Amniotic stem cell (primary cell): Measurements from ENCODE around the gene LEPR.
"Not testable (repeated sequence)": the region's sequence is repeated elsewhere in the genome, so short reads cannot be mapped to it uniquely, and the experiment has no call there.

Source experiments
- DNase-seq: peaks from one replicate; lab custom pipeline; 2025; lab: John Stamatoyannopoulos, UW

LEPR gene, protein sequence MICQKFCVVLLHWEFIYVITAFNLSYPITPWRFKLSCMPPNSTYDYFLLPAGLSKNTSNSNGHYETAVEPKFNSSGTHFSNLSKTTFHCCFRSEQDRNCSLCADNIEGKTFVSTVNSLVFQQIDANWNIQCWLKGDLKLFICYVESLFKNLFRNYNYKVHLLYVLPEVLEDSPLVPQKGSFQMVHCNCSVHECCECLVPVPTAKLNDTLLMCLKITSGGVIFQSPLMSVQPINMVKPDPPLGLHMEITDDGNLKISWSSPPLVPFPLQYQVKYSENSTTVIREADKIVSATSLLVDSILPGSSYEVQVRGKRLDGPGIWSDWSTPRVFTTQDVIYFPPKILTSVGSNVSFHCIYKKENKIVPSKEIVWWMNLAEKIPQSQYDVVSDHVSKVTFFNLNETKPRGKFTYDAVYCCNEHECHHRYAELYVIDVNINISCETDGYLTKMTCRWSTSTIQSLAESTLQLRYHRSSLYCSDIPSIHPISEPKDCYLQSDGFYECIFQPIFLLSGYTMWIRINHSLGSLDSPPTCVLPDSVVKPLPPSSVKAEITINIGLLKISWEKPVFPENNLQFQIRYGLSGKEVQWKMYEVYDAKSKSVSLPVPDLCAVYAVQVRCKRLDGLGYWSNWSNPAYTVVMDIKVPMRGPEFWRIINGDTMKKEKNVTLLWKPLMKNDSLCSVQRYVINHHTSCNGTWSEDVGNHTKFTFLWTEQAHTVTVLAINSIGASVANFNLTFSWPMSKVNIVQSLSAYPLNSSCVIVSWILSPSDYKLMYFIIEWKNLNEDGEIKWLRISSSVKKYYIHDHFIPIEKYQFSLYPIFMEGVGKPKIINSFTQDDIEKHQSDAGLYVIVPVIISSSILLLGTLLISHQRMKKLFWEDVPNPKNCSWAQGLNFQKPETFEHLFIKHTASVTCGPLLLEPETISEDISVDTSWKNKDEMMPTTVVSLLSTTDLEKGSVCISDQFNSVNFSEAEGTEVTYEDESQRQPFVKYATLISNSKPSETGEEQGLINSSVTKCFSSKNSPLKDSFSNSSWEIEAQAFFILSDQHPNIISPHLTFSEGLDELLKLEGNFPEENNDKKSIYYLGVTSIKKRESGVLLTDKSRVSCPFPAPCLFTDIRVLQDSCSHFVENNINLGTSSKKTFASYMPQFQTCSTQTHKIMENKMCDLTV

GRCh38 chr1:65420590-65421350 is at the start of gene LEPR, which contains the start of gene LEPROT:
LEPR (plus strand) TSS chr1:65420668; CDS start chr1:65565566, 144,898 bp downstream.
LEPROT (plus strand) TSS chr1:65420668; CDS start chr1:65420725, 57 bp downstream.
- DNase-seq: no peak

DNA sequence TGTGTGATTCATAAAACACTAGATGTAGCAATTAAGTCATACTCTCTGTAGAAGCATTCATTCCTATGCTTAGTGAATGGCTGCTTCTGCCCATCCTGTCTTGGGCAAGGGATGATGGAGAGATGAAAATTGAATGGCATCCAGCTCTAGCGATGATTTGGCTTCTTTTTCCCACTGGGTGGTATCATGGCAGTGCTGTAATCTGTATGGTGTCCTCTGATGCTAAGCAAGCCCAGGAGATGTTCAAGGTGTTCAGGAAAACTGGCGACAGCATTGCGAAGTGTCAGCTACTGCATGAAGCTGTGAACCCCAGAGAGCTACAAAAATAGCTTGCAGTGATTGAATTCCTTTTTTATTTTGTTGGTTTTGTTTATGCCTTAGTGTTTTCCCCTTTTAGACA is 48.9 kb upstream of the LEPR start:
- no peak for DNase-seq

GRCh38 chr1:65372557-65372956 is 47.9 kb upstream of the LEPR start:
- DNase-seq: no peak

- no peak for DNase-seq
Observed at GRCh38 chr1:65377496-65378246, 42.8 kb upstream of the LEPR start.

DNA sequence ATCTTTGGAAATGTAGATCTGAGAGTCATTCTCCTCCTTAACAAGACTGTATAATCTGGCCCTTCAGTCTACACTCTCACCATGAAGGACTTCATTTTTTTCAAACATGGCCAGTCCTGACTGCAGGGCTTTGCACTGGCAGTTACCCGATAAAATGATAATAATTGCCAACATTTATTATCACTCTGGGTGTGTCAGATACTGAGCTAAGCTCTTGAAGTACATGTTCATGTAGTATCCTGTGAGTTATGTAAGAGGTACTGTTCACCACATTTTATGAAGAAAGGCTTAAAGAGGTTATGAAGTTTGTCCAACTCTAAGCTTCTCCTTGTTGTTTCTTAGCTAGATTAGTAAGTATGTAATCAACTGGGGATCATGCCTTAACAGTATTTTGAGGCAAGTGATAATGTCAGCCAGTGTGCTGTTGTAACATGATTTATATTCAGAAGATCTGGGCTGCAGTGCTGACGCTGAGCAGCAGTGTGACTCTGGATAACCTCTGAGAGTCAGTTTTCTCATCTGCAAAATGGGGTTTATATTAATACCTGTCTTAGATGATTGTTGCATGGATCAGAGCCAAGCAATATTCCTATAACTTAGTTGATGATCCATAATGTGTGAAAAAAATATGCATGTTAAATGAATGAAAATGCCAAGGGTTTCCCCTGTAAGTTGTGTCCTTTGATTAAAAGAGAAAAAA is 42.1 kb upstream of the LEPR start:
- DNase-seq: no peak

- not testable (repeated sequence) for DNase-seq
Observed at GRCh38 chr1:65384426-65384825, 36.0 kb upstream of the LEPR start.

- DNase-seq: no peak
Observed at GRCh38 chr1:65386439-65386838, 34.0 kb upstream of the LEPR start.

GRCh38 chr1:65387821-65388220 is 32.6 kb upstream of the LEPR start:
- DNase-seq: no peak

DNA sequence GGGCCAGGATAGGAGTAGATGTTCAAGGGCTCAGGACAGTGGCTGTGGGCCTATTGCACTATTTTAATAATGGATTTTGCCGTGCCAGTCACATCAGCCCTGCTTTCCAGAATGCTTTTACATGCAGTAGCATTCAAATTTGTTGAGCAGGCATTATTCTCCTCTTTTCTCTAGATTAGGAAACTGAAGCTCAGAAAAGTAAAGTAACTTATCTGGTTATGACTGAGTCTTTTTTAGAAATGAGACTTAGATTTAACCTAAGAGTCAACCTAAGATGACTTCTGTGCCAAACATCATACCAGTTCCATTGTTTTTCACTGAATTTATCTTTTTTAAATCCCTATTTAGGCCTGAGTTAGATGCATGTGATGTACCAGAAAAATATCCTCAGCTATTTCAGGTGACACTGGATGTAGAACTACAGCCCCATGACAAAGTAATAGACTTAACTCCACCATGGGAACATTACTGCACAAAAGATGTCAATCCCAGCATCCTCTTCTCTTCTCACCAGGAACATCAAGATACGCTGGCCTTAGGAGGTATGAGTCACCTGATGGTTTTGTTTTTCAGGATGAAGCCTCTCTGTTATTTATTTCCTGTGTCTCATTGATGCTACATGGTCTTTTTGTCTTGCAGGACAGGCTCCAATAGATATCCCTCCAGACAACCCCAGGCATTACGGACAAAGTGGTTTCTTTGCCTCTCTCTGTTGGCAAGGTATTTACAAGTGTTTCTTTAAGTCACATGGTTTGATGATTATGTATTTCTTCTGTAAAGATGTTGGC is 31.4 kb upstream of the LEPR start:
- no peak for DNase-seq

- DNase-seq: no peak
Observed at GRCh38 chr1:65392497-65392896, 28.0 kb upstream of the LEPR start.

DNA sequence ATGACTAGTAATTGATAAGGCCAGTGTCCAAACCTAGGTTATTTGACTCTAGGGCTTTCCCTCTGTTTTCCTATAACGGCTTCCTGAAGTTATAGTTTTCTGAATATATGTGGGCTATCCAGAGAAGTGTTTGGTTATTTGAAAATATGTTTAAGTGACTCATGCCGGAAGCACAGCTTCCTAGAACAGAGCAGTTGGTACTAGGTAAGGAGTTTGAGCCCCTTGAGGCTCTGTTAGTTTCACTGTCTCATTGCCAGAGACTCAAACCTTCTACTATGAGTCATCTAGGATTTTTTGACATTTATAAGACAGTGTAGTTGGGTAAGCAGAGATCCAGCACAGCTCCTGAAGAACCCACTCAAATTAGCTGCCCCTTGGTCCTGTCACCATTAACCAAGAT is 27.1 kb upstream of the LEPR start:
- DNase-seq: no peak

- DNase-seq: no peak
Observed at GRCh38 chr1:65393928-65394327, 26.5 kb upstream of the LEPR start.

DNA sequence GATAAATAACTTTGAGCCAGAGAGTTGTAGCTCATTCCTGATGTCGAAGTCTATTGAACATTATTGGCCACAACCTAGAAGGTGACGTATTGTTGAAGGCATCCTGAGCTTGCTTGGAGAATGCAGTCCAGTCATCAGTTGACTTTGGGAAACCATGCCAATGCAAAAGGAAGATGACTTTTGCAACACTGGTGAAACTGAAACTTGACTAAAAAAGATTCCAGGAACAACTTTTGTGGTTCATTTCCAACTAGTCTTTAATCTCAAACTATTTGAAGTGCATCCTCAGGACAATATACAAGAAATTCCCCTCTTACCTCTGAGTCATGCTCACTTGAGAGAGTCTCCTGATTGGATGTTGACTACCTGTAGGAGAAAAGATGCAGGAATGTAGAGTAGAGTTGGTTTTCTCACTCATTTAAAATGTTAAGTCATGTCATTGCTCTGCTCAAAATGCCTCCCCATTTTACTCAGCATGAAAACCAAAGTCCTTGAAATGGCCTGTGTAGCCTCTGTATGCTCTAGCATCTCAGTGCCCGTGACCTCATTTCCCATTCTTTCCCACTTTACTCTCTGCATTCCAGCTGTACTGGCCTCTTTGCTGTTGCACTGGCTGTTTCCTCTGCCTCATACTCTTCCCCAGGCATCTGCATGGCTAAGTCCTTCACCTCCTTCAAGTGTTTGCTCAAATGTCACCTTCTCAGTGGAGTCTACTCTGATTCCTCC is 24.4 kb upstream of the LEPR start:
- DNase-seq: no peak

- DNase-seq: no peak
Observed at GRCh38 chr1:65398083-65398482, 22.4 kb upstream of the LEPR start.

GRCh38 chr1:65399003-65399402 is 21.5 kb upstream of the LEPR start:
- no peak for DNase-seq

GRCh38 chr1:65401612-65402011 is 18.9 kb upstream of the LEPR start:
- no peak for DNase-seq

- DNase-seq: no peak
Observed at GRCh38 chr1:65404941-65405340, 15.5 kb upstream of the LEPR start.

DNA sequence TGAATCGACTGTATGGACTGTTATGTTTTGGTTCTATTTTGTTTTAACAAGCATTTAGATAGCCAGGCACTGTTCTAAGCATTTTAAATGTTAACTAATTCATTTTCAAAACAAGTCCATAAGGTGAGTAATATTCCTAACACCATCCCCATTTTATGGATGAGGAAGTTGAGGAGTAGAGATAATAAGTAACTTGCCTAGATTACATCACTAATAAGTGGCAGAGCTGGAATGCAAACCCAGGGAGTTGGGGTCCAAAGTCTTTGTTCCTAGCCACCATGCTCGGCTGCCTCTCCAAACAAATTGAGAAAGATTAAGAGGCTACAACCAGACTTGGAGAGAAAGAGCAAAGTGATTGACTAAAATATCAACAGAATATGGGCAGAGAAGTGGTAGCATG is 12.6 kb upstream of the LEPR start:
- DNase-seq: no peak

DNA sequence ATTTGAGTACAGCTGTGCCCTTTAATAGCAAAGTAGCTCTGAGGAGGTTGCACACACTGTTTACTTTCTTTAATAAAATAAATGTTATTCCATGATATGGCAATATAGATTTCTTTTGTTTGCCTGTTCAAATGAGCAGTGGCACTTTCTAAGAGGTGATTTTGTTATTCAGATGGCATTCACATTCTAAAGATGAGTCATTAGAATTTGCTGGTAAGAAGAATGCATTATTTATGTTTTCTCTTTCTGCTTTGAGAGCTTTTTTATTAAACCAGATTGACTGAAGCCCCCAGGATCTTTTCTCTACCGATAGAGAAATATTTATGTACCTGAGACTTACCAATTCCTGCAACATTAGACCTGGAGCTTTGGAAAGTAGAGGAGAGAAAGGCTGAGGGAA is 11.2 kb upstream of the LEPR start:
- DNase-seq: no peak
